Measurements from ENCODE around the gene KLHL25. TPM values are rescaled to one million over a fixed set of nuclear protein-coding genes. Genes with fewer than 3 reads are reported as not detected.

Gene KLHL25
- total RNA-seq, 2 donors from 2014 or later: 6.6 to 12.7 TPM

DNA sequence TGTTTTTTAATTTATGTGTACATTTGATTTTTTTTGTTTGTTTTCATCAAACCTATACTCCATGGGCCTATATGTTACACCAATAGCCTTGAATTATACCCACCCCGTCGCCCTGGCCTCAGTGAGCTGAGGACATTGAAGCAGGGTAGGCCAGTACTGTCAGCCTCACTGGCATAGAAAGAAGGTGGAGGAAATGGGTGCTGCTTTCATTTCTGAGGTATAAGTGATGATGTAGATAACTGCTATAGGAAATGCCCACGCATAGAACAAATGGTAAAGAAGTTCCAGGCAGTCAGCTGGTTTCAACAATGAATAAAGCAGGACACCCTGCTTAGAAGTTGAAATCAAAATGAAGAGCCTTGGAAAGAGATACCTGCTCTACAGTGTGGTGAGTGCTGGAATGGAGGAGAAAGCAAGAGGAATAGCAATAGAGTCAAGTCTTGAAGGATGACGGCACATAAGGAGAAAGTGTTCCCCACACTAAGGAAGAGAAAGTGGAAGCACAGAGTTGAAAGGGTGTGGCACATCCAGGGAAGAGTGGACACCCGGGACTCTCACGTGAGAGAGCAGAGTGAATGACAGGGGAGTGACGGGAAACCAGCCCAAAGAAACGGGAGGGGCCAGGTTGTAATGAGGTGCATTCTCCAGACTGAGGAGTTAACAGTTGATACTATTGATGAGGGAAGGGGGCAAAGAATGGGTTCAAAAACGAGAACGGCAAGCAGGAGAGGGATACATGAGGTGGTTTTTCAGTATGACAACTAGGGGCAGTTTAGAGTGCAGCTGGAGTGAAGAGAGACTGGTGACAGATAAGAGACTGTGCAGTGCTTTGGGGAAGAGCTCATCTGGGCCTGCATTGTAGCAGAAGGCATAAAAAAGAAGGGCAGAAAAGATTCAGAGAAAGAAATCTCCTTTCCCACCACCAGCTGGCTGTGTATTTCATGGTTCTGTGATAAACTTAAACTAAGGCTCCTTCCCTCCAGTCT, 70.5 kb downstream of the KLHL25 start:
- TF ChIP-seq CTCF (IDR thresholded peaks at IDR 0.05): no peak
- Histone ChIP-seq H3K9me3 (no peaks in the 10 kb centered on the region), H3K36me3 (peaks cover 13% of the 10 kb centered on the region), H3K27me3 (no peaks in the 10 kb centered on the region), H3K4me1 (no peaks in the 10 kb centered on the region), H3K9ac (ENCODE audit: low read depth in 2 of 2, low read length in 2 of 2) (peak overlapping the region in 1 of 2 donors; percentile 26), H3K27ac (peak overlapping the region; percentile 16), H3K4me3 (no peak overlapping the region)
- DNase-seq: no peak
- intact Hi-C loops (cut with DNase I): loop anchor here (10.0 kb wide), 1 partner anchor 229 kb away; no protein-coding TSS in a partner anchor

DNA sequence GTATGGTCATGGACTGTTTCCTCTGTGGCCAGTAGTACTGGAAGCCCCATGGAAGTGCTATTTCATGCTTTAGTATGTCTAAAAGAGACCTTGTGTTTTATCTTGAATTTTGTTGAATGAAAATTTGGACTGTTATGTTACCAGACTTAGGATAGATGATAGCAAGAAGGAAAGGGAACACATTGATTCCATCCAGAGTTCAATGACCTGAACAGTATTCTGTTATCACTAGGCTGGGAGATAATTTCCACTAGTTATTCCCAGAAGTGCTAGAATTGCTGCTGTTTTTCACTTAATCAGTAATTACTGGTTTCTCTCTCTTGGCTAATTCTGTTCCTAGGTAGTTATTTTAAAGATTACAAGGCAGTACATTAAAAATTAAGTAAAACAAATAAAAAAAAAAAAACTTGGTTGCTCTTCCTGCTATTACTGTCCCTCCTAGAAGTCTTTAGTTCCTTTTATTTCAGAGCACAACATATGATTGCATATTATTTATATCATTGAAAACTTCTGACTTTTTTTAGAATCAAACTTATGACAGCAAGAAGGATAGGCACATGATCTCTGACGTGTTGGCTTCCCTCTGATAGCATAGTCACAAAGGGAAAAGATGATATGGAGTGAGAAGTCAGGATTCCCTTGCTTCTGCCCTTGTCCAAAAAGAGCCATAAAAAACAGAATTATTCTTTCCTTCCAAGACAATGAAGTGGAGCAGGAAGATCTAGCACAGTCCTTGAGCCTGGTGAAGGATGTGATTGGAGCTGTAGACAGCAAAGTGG, 72.2 kb downstream of the KLHL25 start:
- H3K36me3 ChIP-seq: peaks cover 20% of the 10 kb centered on the region
- no peak overlapping the region for H3K27ac ChIP-seq

DNA sequence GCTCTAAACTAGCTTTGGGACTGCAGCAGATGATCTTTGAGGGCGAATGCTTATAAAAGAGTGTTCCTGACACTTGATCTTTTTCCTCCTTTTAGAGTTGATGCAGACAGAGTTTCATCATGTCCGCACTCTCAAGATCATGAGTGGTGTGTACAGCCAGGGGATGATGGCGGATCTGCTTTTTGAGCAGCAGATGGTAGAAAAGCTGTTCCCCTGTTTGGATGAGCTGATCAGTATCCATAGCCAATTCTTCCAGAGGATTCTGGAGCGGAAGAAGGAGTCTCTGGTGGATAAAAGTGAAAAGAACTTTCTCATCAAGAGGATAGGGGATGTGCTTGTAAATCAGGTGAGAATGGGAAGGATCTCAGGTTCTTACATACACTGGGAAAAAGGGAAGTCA, 75.7 kb downstream of the KLHL25 start:
- TF ChIP-seq CTCF (IDR thresholded peaks at IDR 0.05): no peak
- no peak overlapping the region for H3K9ac ChIP-seq (ENCODE audit: low read depth in 2 of 2, low read length in 2 of 2)
- peaks cover 21% of the 10 kb centered on the region for H3K36me3 ChIP-seq
- intact Hi-C loops (cut with DNase I): no loop called here
- no peak for DNase-seq
- H3K4me1 ChIP-seq: no peaks in the 10 kb centered on the region
- H3K27me3 ChIP-seq: no peaks in the 10 kb centered on the region
- H3K27ac ChIP-seq: no peak overlapping the region
- no peak overlapping the region for H3K4me3 ChIP-seq
- no peaks in the 10 kb centered on the region for H3K9me3 ChIP-seq

More for the DNA sequence above, 72.2 kb downstream of the KLHL25 start:
- Histone ChIP-seq H3K9me3 (no peaks in the 10 kb centered on the region), H3K4me1 (no peaks in the 10 kb centered on the region), H3K27me3 (no peaks in the 10 kb centered on the region), H3K4me3 (no peak overlapping the region), H3K9ac (ENCODE audit: low read depth in 2 of 2, low read length in 2 of 2) (no peak overlapping the region)
- no peak for TF ChIP-seq CTCF (IDR thresholded peaks at IDR 0.05)
- intact Hi-C loops (cut with DNase I): loop anchor here (10.0 kb wide), 1 partner anchor 228 kb away; no protein-coding TSS in a partner anchor
- no peak for DNase-seq

DNA sequence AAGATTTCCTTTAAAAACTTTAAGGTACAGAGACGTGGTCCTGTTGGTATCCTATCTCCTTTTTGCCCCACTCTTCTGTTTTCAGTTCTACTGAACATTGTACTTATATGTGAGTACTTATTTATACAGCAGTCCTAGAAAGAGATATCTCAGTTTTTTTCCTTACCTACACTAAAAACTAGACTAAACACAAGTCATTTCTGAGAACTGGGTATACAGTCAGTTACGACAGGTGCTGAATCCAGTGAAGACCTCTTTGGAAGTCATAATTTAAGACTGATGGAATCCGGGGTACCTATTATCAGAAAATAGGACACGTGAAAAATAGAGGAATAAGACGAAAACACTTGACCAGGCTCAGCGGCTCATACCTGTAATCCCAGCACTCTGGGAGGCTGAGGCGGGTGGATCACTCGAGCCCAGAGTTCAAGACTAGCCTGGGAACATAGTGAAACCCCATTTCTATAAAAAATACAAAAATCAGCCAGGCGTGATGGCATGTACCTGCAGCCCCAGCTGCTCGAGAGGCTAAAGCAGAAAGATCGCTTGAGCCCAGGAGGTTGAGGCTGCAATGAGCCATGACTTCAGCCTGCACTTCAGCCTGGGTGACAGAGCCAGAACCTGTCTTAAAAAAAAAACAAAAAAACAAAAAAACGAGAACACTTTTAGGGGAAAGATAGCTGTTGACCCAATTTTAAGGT, 76.3 kb downstream of the KLHL25 start:
- intact Hi-C loops (cut with DNase I): no loop called here
- TF ChIP-seq CTCF (IDR thresholded peaks at IDR 0.05): no peak
- no peak for DNase-seq
- Histone ChIP-seq H3K27me3 (no peaks in the 10 kb centered on the region), H3K4me3 (no peak overlapping the region), H3K9ac (ENCODE audit: low read depth in 2 of 2, low read length in 2 of 2) (no peak overlapping the region), H3K36me3 (peaks cover 21% of the 10 kb centered on the region), H3K4me1 (no peaks in the 10 kb centered on the region), H3K27ac (no peak overlapping the region), H3K9me3 (no peaks in the 10 kb centered on the region)

GRCh38 chr15:85717212-85717611, 77.5 kb downstream of the KLHL25 start:
- intact Hi-C loops (cut with DNase I): no loop called here
- no peak for DNase-seq
- Histone ChIP-seq H3K27me3 (no peaks in the 10 kb centered on the region), H3K4me1 (no peaks in the 10 kb centered on the region), H3K9ac (ENCODE audit: low read depth in 2 of 2, low read length in 2 of 2) (no peak overlapping the region), H3K36me3 (peaks cover 17% of the 10 kb centered on the region), H3K27ac (no peak overlapping the region), H3K9me3 (no peaks in the 10 kb centered on the region), H3K4me3 (no peak overlapping the region)
- TF ChIP-seq CTCF (IDR thresholded peaks at IDR 0.05): no peak
